HepG2 (cell line): Measurements from ENCODE around the gene PCDHGA1. TPM values are rescaled to one million over a fixed set of nuclear protein-coding genes. Genes with fewer than 3 reads are reported as not detected.
"Not testable (repeated sequence)": the region's sequence is repeated elsewhere in the genome, so short reads cannot be mapped to it uniquely, and the experiment has no call there.

Experiments used
- ATAC-seq: fragments of 200-7000 bp; cut with Tn5 transposase; 3 replicates; pipeline ENCODE4 v1.9.1; 2020; ENCODE audit warnings: mild to moderate bottlenecking, moderate library complexity
- BruUV-seq: library from RNA; stranded (reverse); fragments of 400-500 nt; replicated peaks from 2 replicates; lab custom pipeline; 2021; lab: Mats Ljungman, UMichigan
- CTCF ChIA-PET: fragments of 300-600 bp; formaldehyde crosslinking; extraction: SDS; loops from one replicate; lab custom pipeline; 2021; ENCODE audit warnings: low total read pairs, inconsistent platforms, low intra/inter-chr PET ratio; lab: Yijun Ruan, JAX
- POLR2A ChIA-PET: fragments of 350-600 bp; sonication (Branson Sonifier 250); formaldehyde crosslinking; loops from one replicate; lab custom pipeline; 2020; ENCODE audit warnings: antibody characterized with exemption, inconsistent platforms; lab: Yijun Ruan, JAX
- DNase-seq: peaks from one replicate; pipeline ENCODE4 v3.0.0-alpha.2; 2015; ENCODE audit warnings: low spot score
- FAIRE-seq: peaks from 3 replicates; lab custom pipeline; 2011; peaks lifted over from hg19 to GRCh38; lab: Jason Lieb, UNC
- H2AFZ ChIP-seq: one replicate; pipeline ENCODE4 v1.6.1; 2011; ENCODE audit warnings: low read length, inconsistent platforms
- H3K27ac ChIP-seq: fragments of 300-600 bp; 3 replicates; pipeline ENCODE4 v1.8.0; 2011; ENCODE audit warnings: mixed run types, mild to moderate bottlenecking, mixed read lengths, low read length, inconsistent platforms; ENCODE audit not compliant: insufficient read depth; ENCODE audit errors: extremely low read length
- H3K27me3 ChIP-seq, 2 experiments: fragments of 200-600 bp in 1 of 2; 2 replicates in 1 of 2; 3 replicates in 1 of 2; pipeline versions ENCODE4 v1.6.0 to v1.8.0; 2011; ENCODE audit warnings: low read length in 2 of 2, mild to moderate bottlenecking in 2 of 2, moderate library complexity in 2 of 2, inconsistent platforms in 1 of 2; ENCODE audit not compliant: insufficient read depth in 2 of 2, control insufficient read depth in 1 of 2
- H3K36me3 ChIP-seq, 2 experiments: fragments of 200-600 bp in 1 of 2; replicated peaks in 1 of 2; 2 replicates in 1 of 2; 3 replicates in 1 of 2; pipeline versions ENCODE4 v1.5.1 to v1.8.0; 2011; ENCODE audit warnings: low read length in 2 of 2, inconsistent platforms in 1 of 2; ENCODE audit not compliant: insufficient read depth in 2 of 2, control insufficient read depth in 1 of 2
- H3K4me1 ChIP-seq: 2 replicates; pipeline ENCODE4 v1.5.1; 2012; ENCODE audit warnings: low read length, inconsistent platforms; ENCODE audit not compliant: insufficient read depth
- H3K4me2 ChIP-seq: 2 replicates; pipeline ENCODE4 v1.6.0; 2011; ENCODE audit warnings: low read depth, low read length, inconsistent platforms
- H3K4me3 ChIP-seq, 3 experiments: fragments of 200-600 bp in 1 of 3; sonication (generic), shearing (Covaris generic) in 1 of 3; replicated peaks in 1 of 3; 2 replicates each; pipeline ENCODE4 v1.5.1; 2011 to 2016; ENCODE audit warnings: low read length in 3 of 3, inconsistent platforms in 2 of 3, low read depth in 2 of 3, mild to moderate bottlenecking in 2 of 3, control low read depth in 1 of 3, mixed read lengths in 1 of 3; ENCODE audit not compliant: insufficient read depth in 1 of 3
- H3K79me2 ChIP-seq: one replicate; pipeline ENCODE4 v1.6.1; 2011; ENCODE audit warnings: low read length, inconsistent platforms; ENCODE audit not compliant: insufficient read depth
- H3K9ac ChIP-seq: 2 replicates; pipeline ENCODE4 v1.6.0; 2011; ENCODE audit warnings: mild to moderate bottlenecking, low read depth, low read length, inconsistent platforms; ENCODE audit not compliant: insufficient read depth
- H3K9me3 ChIP-seq: 2 replicates; pipeline ENCODE4 v1.5.1; 2012; ENCODE audit warnings: mild to moderate bottlenecking, low read length
- H4K20me1 ChIP-seq: 2 replicates; pipeline ENCODE4 v1.6.0; 2011; ENCODE audit warnings: inconsistent platforms, mild to moderate bottlenecking, low read length, moderate library complexity; ENCODE audit not compliant: insufficient read depth
- RXRB ChIP-seq: IDR thresholded peaks from 2 replicates; pipeline ENCODE4 v1.6.1; 2016; ENCODE audit warnings: borderline replicate concordance, missing genetic modification reagents, missing compliant biosample characterization
- ZFP36L2 ChIP-seq: sonication (generic); formaldehyde crosslinking; IDR thresholded peaks from 2 replicates; pipeline ENCODE4 v1.4.0; 2020; ENCODE audit warnings: missing genetic modification reagents
- ZSCAN21 ChIP-seq: sonication (generic); formaldehyde crosslinking; IDR thresholded peaks from 2 replicates; pipeline ENCODE4 v1.8.0; 2022; ENCODE audit warnings: mild to moderate bottlenecking, missing genetic modification reagents, moderate library complexity, borderline replicate concordance
- WGBS: methylation state at CpG from one replicate; pipeline ENCODE4 v1.1.6; 2017; ENCODE audit warnings: low lambda C conversion rate; 5-methylcytosine and 5-hydroxymethylcytosine counted together
- in situ Hi-C: cut with HindIII; loops from 2 replicates; pipeline ENCODE4 v1.10.0; 2017; ENCODE audit warnings: low pct_unique_long_range_greater_than_20kb; ENCODE audit not compliant: extremely low pct_ligation_motif_present
- intact Hi-C: fragments of 100-400 bp; cut with micrococcal nuclease; formaldehyde crosslinking; loops from one replicate; pipeline ENCODE4 v1.10.0; 2022; ENCODE audit not compliant: unreplicated experiment
- polyA plus RNA-seq, 8 experiments: library from polyadenylated mRNA; depleted of rRNA in 3 of 8; stranded (reverse) in 7 of 8; unstranded in 1 of 8; fragments of >200 nt; fragmentation: Illumina TruSeq in 4 of 8; extraction: Trizol in 4 of 8; gene quantifications; 2 replicates each; pipeline versions ENCODE4 v1.2.1 to v1.2.3, GENCODE V29; 2011 to 2016; ENCODE audit warnings: low read depth in 4 of 8, missing spikeins in 1 of 8, mixed read lengths in 1 of 8; ENCODE audit not compliant: insufficient read depth in 1 of 8
- total RNA-seq, 5 experiments: library from RNA; depleted of rRNA; stranded (reverse); fragments of >200 nt; fragmentation: Illumina TruSeq; extraction: Trizol; gene quantifications; 2 replicates each; pipeline ENCODE4 v1.2.3, GENCODE V29; 2016; ENCODE audit warnings: low read depth in 1 of 5

The PCDHGA1 gene
- total and polyA plus RNA-seq, 2 of the 13 experiments (the other 11 are each of a cell fraction or from before 2014, with no cell fraction given) = 0.31 to 0.40 TPM

DNA sequence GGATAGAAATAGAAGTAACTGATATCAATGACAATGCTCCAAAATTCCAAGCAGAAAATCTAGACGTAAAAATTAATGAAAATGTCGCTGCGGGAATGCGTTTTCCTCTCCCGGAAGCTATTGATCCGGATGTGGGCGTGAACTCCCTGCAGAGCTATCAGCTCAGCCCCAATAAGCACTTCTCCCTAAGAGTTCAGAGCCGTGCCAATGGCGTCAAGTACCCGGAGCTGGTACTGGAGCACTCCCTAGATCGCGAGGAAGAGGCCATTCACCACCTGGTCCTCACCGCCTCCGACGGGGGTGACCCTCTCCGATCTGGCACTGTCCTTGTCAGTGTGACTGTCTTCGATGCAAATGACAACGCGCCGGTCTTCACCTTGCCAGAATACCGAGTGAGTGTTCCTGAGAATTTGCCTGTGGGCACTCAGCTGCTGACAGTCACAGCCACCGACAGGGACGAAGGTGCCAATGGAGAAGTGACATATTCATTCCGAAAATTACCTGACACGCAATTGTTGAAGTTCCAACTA is 83.3 kb downstream of the PCDHGA1 start:
- Histone ChIP-seq H3K36me3 (no peaks in the 10 kb centered on the region), H2AFZ (no peak overlapping the region), H3K4me1 (no peaks in the 10 kb centered on the region), H3K4me3 (no peak overlapping the region), H3K4me2 (no peak overlapping the region), H3K9me3 (peaks cover 6% of the 10 kb centered on the region; the same call in 1 of the 2 replicates), H3K27me3 (no peaks in the 10 kb centered on the region), H3K27ac (no peak overlapping the region), H4K20me1 (no peaks in the 10 kb centered on the region), H3K9ac (no peak overlapping the region), H3K79me2 (no peaks in the 10 kb centered on the region)
- WGBS = 77% methylated on average over 22 of the region's 25 CpGs
- intact Hi-C loops (no loop called here), in situ Hi-C loops (no loop called here)
- CTCF ChIA-PET = interaction anchor here (1.2 to 1.4 kb wide), 2 partner anchors 111 to 144 kb away, joined by 4 to 5 read pairs; no protein-coding TSS in a partner anchor
- no peak for FAIRE-seq
- no peak for DNase-seq
- POLR2A ChIA-PET = no interaction called here
- BruUV-seq = no TSS peak
- ATAC-seq = no peak
- TF ChIP-seq RXRB = no peak
- TF ChIP-seq ZFP36L2 (CRISPR knock-in tag) = no peak
- no peak for TF ChIP-seq ZSCAN21 (CRISPR knock-in tag)
- TF ChIP-seq, all 625 proteins: peak for 0

DNA sequence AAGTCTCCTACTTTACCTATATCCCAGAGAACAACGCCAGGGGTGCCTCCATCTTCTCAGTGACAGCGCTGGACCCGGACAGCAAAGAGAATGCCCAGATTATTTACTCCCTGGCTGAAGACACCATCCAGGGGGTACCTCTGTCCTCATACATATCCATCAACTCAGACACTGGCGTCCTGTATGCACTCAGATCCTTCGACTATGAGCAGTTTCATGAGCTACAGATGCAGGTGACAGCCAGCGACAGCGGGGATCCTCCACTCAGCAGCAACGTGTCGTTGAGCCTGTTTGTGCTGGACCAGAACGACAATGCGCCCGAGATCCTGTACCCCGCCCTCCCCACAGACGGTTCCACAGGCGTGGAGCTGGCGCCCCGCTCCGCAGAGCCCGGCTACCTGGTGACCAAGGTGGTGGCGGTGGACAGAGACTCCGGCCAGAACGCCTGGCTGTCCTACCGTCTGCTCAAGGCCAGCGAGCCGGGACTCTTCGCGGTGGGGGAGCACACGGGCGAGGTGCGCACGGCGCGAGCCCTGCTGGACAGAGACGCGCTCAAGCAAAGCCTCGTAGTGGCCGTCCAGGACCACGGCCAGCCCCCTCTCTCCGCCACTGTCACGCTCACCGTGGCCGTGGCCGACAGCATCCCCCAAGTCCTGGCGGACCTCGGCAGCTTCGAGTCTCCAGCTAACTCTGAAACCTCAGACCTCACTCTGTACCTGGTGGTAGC is 84.4 kb downstream of the PCDHGA1 start:
- CTCF ChIA-PET, DNase-seq, H3K36me3 ChIP-seq, ATAC-seq, BruUV-seq, FAIRE-seq, H3K27ac ChIP-seq, POLR2A ChIA-PET, H3K79me2 ChIP-seq, H3K9ac ChIP-seq, H4K20me1 ChIP-seq, H3K4me3 ChIP-seq, H3K27me3 ChIP-seq, H3K4me1 ChIP-seq, intact Hi-C loops, H2AFZ ChIP-seq, H3K4me2 ChIP-seq: not testable (repeated sequence)
- in situ Hi-C loops = loop anchor here (5.0 kb wide), 2 partner anchors 108 to 148 kb away; no protein-coding TSS in a partner anchor
- H3K9me3 ChIP-seq = peaks cover 14% of the 10 kb centered on the region; the same call in 1 of the 2 replicates
- WGBS = 80% methylated on average over 20 of the region's 46 CpGs

DNA sequence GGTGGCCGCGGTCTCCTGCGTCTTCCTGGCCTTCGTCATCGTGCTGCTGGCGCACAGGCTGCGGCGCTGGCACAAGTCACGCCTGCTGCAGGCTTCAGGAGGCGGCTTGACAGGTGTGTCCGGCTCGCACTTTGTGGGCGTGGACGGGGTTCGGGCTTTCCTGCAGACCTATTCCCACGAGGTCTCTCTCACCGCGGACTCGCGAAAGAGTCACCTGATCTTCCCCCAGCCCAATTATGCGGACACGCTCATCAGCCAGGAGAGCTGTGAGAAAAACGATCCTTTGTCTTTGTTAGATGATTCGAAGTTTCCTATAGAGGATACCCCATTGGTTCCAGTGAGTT is 84.9 kb downstream of the PCDHGA1 start:
- FAIRE-seq, DNase-seq, CTCF ChIA-PET, H3K27me3 ChIP-seq, H3K9ac ChIP-seq, H3K27ac ChIP-seq, H3K36me3 ChIP-seq, H3K4me2 ChIP-seq, H3K79me2 ChIP-seq, POLR2A ChIA-PET, H4K20me1 ChIP-seq, H2AFZ ChIP-seq, BruUV-seq, H3K4me3 ChIP-seq, intact Hi-C loops, H3K4me1 ChIP-seq, ATAC-seq: not testable (repeated sequence)
- 55% methylated on average over 15 of the region's 24 CpGs for WGBS
- H3K9me3 ChIP-seq = peaks cover 17% of the 10 kb centered on the region; the same call in 1 of the 2 replicates
- in situ Hi-C loops = loop anchor here (5.0 kb wide), 2 partner anchors 107 to 147 kb away; no protein-coding TSS in a partner anchor
